Measurements from ENCODE around the gene LRRC4C. TPM values are rescaled to one million over a fixed set of nuclear protein-coding genes. Genes with fewer than 3 reads are reported as not detected.

Gene LRRC4C
- total and polyA plus RNA-seq, 4 donors: 0.10 to 0.93 (median 0.30) TPM

DNA sequence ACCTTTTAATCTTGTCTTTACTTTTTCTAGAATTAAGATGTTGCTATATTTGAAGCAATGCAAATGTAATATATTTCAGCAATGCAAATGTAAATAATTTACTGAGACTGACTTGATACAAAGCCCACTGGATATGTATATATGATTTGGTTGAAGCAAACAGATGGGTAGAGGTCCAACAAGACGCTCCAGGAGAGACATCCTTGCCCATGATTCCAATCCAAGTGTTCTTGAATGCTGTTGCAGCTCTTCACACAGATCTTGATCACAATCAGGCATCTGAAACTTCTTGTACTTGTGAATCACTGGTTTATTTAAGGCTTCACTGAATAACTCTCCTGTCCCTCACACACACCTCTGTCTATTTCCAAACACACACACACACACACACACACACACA is 507.0 kb downstream of the LRRC4C start (continued):
- TF ChIP-seq YY1 (IDR thresholded peaks at IDR 0.05) (no peak), JUND (IDR thresholded peaks at IDR 0.05) (no peak), RXRA (IDR thresholded peaks at IDR 0.05) (no peak), RAD21 (IDR thresholded peaks at IDR 0.05) (no peak), GABPA (IDR thresholded peaks at IDR 0.05 in 1 of 2, conservative IDR thresholded peaks at IDR 0.05 in 1 of 2) (no peak)

DNA sequence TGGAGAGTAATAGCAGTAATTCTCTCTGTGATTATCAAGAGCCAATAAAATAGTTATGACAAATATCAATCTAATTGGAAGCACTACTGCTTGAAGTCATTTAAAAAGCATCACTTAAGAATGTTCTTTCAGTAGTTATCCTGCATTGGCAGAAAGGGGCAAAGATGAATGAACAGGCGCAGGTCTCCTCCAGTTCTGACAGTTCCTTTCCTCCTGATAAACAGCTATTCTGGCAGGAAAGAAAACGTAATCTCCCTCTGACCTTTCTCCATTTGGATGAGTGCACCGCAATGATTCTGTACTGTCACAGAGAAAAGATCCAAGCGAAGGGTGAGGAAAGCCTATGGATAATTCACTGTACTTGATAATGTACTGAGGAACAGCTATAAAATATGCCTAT is 521.5 kb downstream of the LRRC4C start:
- Histone ChIP-seq H3K27ac (ENCODE audit: low read depth in 1 of 2, low read length in 2 of 2) (no peak overlapping the region), H3K9me3 (ENCODE audit: control insufficient read depth in 4 of 4, low read length in 3 of 4) (no peaks in the 10 kb centered on the region), H3K9ac (ENCODE audit: low read depth in 1 of 2, low read length in 2 of 2) (no peak overlapping the region), H3K4me1 (ENCODE audit: control insufficient read depth in 4 of 4, insufficient read depth in 4 of 4, low read length in 3 of 4) (no peaks in the 10 kb centered on the region), H3K4me3 (ENCODE audit: low read depth in 1 of 3, low read length in 3 of 3) (no peak overlapping the region), H3K36me3 (ENCODE audit: control insufficient read depth in 4 of 4, insufficient read depth in 3 of 4, low read depth in 1 of 4, low read length in 3 of 4) (no peaks in the 10 kb centered on the region), H3K27me3 (ENCODE audit: control insufficient read depth in 4 of 4, insufficient read depth in 4 of 4, low read length in 3 of 4) (no peaks in the 10 kb centered on the region)
- 63% methylated on average over 4 of the region's 4 CpGs for WGBS
- TF ChIP-seq YY1 (IDR thresholded peaks at IDR 0.05): no peak
- TF ChIP-seq FOXA1 (IDR thresholded peaks at IDR 0.05): no peak
- TF ChIP-seq, protein P1, sequence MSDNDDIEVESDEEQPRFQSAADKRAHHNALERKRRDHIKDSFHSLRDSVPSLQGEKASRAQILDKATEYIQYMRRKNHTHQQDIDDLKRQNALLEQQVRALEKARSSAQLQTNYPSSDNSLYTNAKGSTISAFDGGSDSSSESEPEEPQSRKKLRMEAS (IDR thresholded peaks at IDR 0.05): no peak
- no peak for TF ChIP-seq RAD21 (IDR thresholded peaks at IDR 0.05)
- TF ChIP-seq FOXA2 (IDR thresholded peaks at IDR 0.05): no peak
- TF ChIP-seq TAF1 (conservative IDR thresholded peaks at IDR 0.05): no peak
- no peak for TF ChIP-seq ZBTB33 (IDR thresholded peaks at IDR 0.05)
- no peak for TF ChIP-seq HNF4A (conservative IDR thresholded peaks at IDR 0.05)
- no peak for TF ChIP-seq GABPA (IDR thresholded peaks at IDR 0.05 in 1 of 2, conservative IDR thresholded peaks at IDR 0.05 in 1 of 2)
- TF ChIP-seq NR2F2 (IDR thresholded peaks at IDR 0.05): no peak
- TF ChIP-seq EGR1 (IDR thresholded peaks at IDR 0.05; ENCODE audit: low read depth in 2 of 2): no peak
- TF ChIP-seq SP1 (IDR thresholded peaks at IDR 0.05): no peak
- TF ChIP-seq, protein P2, sequence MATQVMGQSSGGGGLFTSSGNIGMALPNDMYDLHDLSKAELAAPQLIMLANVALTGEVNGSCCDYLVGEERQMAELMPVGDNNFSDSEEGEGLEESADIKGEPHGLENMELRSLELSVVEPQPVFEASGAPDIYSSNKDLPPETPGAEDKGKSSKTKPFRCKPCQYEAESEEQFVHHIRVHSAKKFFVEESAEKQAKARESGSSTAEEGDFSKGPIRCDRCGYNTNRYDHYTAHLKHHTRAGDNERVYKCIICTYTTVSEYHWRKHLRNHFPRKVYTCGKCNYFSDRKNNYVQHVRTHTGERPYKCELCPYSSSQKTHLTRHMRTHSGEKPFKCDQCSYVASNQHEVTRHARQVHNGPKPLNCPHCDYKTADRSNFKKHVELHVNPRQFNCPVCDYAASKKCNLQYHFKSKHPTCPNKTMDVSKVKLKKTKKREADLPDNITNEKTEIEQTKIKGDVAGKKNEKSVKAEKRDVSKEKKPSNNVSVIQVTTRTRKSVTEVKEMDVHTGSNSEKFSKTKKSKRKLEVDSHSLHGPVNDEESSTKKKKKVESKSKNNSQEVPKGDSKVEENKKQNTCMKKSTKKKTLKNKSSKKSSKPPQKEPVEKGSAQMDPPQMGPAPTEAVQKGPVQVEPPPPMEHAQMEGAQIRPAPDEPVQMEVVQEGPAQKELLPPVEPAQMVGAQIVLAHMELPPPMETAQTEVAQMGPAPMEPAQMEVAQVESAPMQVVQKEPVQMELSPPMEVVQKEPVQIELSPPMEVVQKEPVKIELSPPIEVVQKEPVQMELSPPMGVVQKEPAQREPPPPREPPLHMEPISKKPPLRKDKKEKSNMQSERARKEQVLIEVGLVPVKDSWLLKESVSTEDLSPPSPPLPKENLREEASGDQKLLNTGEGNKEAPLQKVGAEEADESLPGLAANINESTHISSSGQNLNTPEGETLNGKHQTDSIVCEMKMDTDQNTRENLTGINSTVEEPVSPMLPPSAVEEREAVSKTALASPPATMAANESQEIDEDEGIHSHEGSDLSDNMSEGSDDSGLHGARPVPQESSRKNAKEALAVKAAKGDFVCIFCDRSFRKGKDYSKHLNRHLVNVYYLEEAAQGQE (IDR thresholded peaks at IDR 0.05): no peak
- TF ChIP-seq HNF4G (IDR thresholded peaks at IDR 0.05): no peak
- no peak for DNase-seq (ENCODE audit: low spot score)

DNA sequence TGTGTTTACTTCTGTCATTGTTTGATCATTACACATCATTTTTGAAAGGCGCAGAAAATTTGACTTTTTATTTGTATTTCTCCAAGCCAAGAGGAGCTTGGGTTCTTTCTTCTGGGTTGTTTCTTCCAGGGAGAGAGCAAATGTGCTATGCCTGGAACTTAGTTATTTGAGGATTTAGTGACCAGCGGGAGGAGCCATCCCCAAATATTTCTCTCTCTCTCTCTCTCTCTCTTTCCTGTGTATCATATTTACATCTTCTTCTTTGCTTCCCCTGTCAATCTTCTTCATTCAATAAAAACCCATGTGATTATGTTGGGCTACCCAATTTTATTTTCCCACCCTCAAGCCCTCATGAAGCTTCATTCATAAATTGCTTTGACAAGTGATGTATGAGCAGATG is 534.5 kb downstream of the LRRC4C start:
- no peaks in the 10 kb centered on the region for H3K36me3 ChIP-seq (ENCODE audit: control insufficient read depth in 4 of 4, insufficient read depth in 3 of 4, low read depth in 1 of 4, low read length in 3 of 4)
- TF ChIP-seq HNF4A (conservative IDR thresholded peaks at IDR 0.05) (no peak), RAD21 (IDR thresholded peaks at IDR 0.05) (peak in 1 of 2 donors; percentile 16), YY1 (IDR thresholded peaks at IDR 0.05) (no peak), TAF1 (conservative IDR thresholded peaks at IDR 0.05) (no peak), ZBTB33 (IDR thresholded peaks at IDR 0.05) (no peak), RXRA (IDR thresholded peaks at IDR 0.05) (no peak)
- TF ChIP-seq, protein P1 (IDR thresholded peaks at IDR 0.05): no peak
- H3K9me3 ChIP-seq (ENCODE audit: control insufficient read depth in 4 of 4, low read length in 3 of 4): no peaks in the 10 kb centered on the region
- H3K4me1 ChIP-seq (ENCODE audit: control insufficient read depth in 4 of 4, insufficient read depth in 4 of 4, low read length in 3 of 4): no peaks in the 10 kb centered on the region
- peaks cover 0 to 2% (median 0%) of the 10 kb centered on the region in 4 donors for H3K27me3 ChIP-seq (ENCODE audit: control insufficient read depth in 4 of 4, insufficient read depth in 4 of 4, low read length in 3 of 4)
- H3K27ac ChIP-seq (ENCODE audit: low read depth in 1 of 2, low read length in 2 of 2): no peak overlapping the region
- H3K9ac ChIP-seq (ENCODE audit: low read depth in 1 of 2, low read length in 2 of 2): no peak overlapping the region
- H3K4me3 ChIP-seq (ENCODE audit: low read depth in 1 of 3, low read length in 3 of 3): no peak overlapping the region
- 74% methylated on average over 2 of the region's 2 CpGs for WGBS
- no peak for DNase-seq (ENCODE audit: low spot score)

Data from liver (tissue), 9 donors.